ES-I3 (cell line): ENCODE data around the gene GLUD1.
"Not testable (repeated sequence)": the region's sequence is repeated elsewhere in the genome, so short reads cannot be mapped to it uniquely, and the experiment has no call there.

Source experiments
- H3K36me3 ChIP-seq: 2 replicates; pipeline ENCODE4 v1.6.1; 2013; ENCODE audit warnings: mild to moderate bottlenecking, low read length, control low read depth, moderate library complexity; ENCODE audit not compliant: insufficient read depth
- H3K4me1 ChIP-seq: 2 replicates; pipeline ENCODE4 v1.6.1; 2013; ENCODE audit warnings: mild to moderate bottlenecking, control low read depth, low read length; ENCODE audit not compliant: insufficient read depth
- H3K9ac ChIP-seq: 2 replicates; pipeline ENCODE4 v1.6.1; 2013; ENCODE audit warnings: low read depth, mild to moderate bottlenecking, low read length, moderate library complexity
- H3K9me3 ChIP-seq: 2 replicates; pipeline ENCODE4 v1.6.1; 2013; ENCODE audit warnings: mild to moderate bottlenecking, low read length, moderate library complexity; ENCODE audit not compliant: control insufficient read depth, insufficient read depth

GLUD1 gene

GRCh38 chr10:87079106-87079836, 15.4 kb downstream of the GLUD1 start:
- Histone ChIP-seq H3K4me1 (no peaks in the 10 kb centered on the region), H3K9ac (no peak overlapping the region), H3K9me3 (peaks cover 5% of the 10 kb centered on the region; the same call in 1 of the 2 replicates), H3K36me3 (peaks cover 3% of the 10 kb centered on the region; the same call in 1 of the 2 replicates)

GRCh38 chr10:87076421-87076820, 18.2 kb downstream of the GLUD1 start:
- H3K9ac ChIP-seq, H3K36me3 ChIP-seq, H3K4me1 ChIP-seq, H3K9me3 ChIP-seq: not testable (repeated sequence)

- Histone ChIP-seq H3K9ac (no peak overlapping the region), H3K9me3 (no peaks in the 10 kb centered on the region), H3K36me3 (peaks cover 6% of the 10 kb centered on the region; the same call in 1 of the 2 replicates), H3K4me1 (no peaks in the 10 kb centered on the region)
These were observed 22.2 kb downstream of the GLUD1 start for GRCh38 chr10:87072449-87072848.

- H3K9ac ChIP-seq = no peak overlapping the region
- peaks cover 12% of the 10 kb centered on the region; the same call in 1 of the 2 replicates for H3K36me3 ChIP-seq
- H3K9me3 ChIP-seq = no peaks in the 10 kb centered on the region
- no peaks in the 10 kb centered on the region for H3K4me1 ChIP-seq
These were observed 26.4 kb downstream of the GLUD1 start for GRCh38 chr10:87068281-87068680.

GRCh38 chr10:87066865-87067264, 27.8 kb downstream of the GLUD1 start:
- Histone ChIP-seq H3K36me3 (peaks cover 15% of the 10 kb centered on the region; the same call in 1 of the 2 replicates), H3K4me1 (no peaks in the 10 kb centered on the region), H3K9me3 (no peaks in the 10 kb centered on the region), H3K9ac (no peak overlapping the region)

GRCh38 chr10:87066178-87066577, 28.5 kb downstream of the GLUD1 start:
- Histone ChIP-seq H3K9ac (no peak overlapping the region), H3K36me3 (peaks cover 15% of the 10 kb centered on the region; the same call in 1 of the 2 replicates), H3K9me3 (no peaks in the 10 kb centered on the region), H3K4me1 (no peaks in the 10 kb centered on the region)

GRCh38 chr10:87064651-87065050, 30.0 kb downstream of the GLUD1 start:
- Histone ChIP-seq H3K9ac (no peak overlapping the region), H3K9me3 (no peaks in the 10 kb centered on the region), H3K36me3 (peaks cover 18% of the 10 kb centered on the region), H3K4me1 (no peaks in the 10 kb centered on the region)

- Histone ChIP-seq H3K4me1 (no peaks in the 10 kb centered on the region), H3K9ac (no peak overlapping the region), H3K36me3 (peaks cover 19% of the 10 kb centered on the region), H3K9me3 (no peaks in the 10 kb centered on the region)
These were observed 34.2 kb downstream of the GLUD1 start for GRCh38 chr10:87060280-87060928.

- no peak overlapping the region for H3K9ac ChIP-seq
- H3K4me1 ChIP-seq = no peaks in the 10 kb centered on the region
- no peaks in the 10 kb centered on the region for H3K9me3 ChIP-seq
- H3K36me3 ChIP-seq = peaks cover 24% of the 10 kb centered on the region
These were observed 35.2 kb downstream of the GLUD1 start for GRCh38 chr10:87059401-87059800.

GRCh38 chr10:87058171-87058570, 36.5 kb downstream of the GLUD1 start:
- Histone ChIP-seq H3K36me3 (peaks cover 26% of the 10 kb centered on the region), H3K9ac (no peak overlapping the region), H3K4me1 (no peaks in the 10 kb centered on the region), H3K9me3 (no peaks in the 10 kb centered on the region)

GRCh38 chr10:87054373-87055295, 40.0 kb downstream of the GLUD1 start:
- Histone ChIP-seq H3K9me3 (no peaks in the 10 kb centered on the region), H3K4me1 (no peaks in the 10 kb centered on the region), H3K9ac (no peak overlapping the region), H3K36me3 (peaks cover 30% of the 10 kb centered on the region)

- Histone ChIP-seq H3K9me3 (no peaks in the 10 kb centered on the region), H3K36me3 (peaks cover 24% of the 10 kb centered on the region), H3K9ac (no peak overlapping the region), H3K4me1 (no peaks in the 10 kb centered on the region)
These were observed 41.0 kb downstream of the GLUD1 start for GRCh38 chr10:87053577-87054181.

GRCh38 chr10:87053111-87053510, 41.5 kb downstream of the GLUD1 start:
- H3K36me3 ChIP-seq = peaks cover 21% of the 10 kb centered on the region
- H3K4me1 ChIP-seq = no peaks in the 10 kb centered on the region
- H3K9me3 ChIP-seq = no peaks in the 10 kb centered on the region
- H3K9ac ChIP-seq = no peak overlapping the region

- no peaks in the 10 kb centered on the region; the same call in 1 of the 2 replicates for H3K36me3 ChIP-seq
These were observed 49.2 kb downstream of the GLUD1 start for GRCh38 chr10:87045434-87045938.

More at GRCh38 chr10:87045434-87045938, 49.2 kb downstream of the GLUD1 start:
- Histone ChIP-seq H3K4me1 (no peaks in the 10 kb centered on the region), H3K9ac (no peak overlapping the region), H3K9me3 (no peaks in the 10 kb centered on the region)
